K562 (cell line): ENCODE results near the gene MFAP2. TPM values are rescaled to one million over a fixed set of nuclear protein-coding genes. Genes with fewer than 3 reads are reported as not detected.

Experiments
- ATAC-seq: fragments of 200-7000 bp; cut with Tn5 transposase; 3 replicates; pipeline ENCODE4 v1.9.1; 2020; ENCODE audit warnings: moderate library complexity
- BruUV-seq: library from RNA; stranded (reverse); fragments of 400-500 nt; replicated peaks from 2 replicates; lab custom pipeline; 2021; lab: Mats Ljungman, UMichigan
- CTCF ChIA-PET: fragments of 300-600 bp; formaldehyde crosslinking; extraction: SDS; loops from one replicate; lab custom pipeline; 2021; ENCODE audit warnings: low intra/inter-chr PET ratio; lab: Yijun Ruan, JAX
- POLR2A ChIA-PET: fragments of 300-600, 350-650 bp; sonication (Branson Sonifier 250); formaldehyde crosslinking; extraction: SDS; loops from one replicate; lab custom pipeline; 2021; ENCODE audit warnings: antibody characterized with exemption, inconsistent platforms; lab: Yijun Ruan, JAX
- DNase-seq, 4 experiments: peaks; one replicate each; pipeline versions ENCODE4 v3.0.0 to v3.0.0-alpha.2; 2011 to 2018; ENCODE audit warnings: low spot score in 3 of 4, mixed read lengths in 3 of 4; ENCODE audit errors: extremely low read depth in 1 of 4
- FAIRE-seq: peaks from 2 replicates; lab custom pipeline; 2011; peaks lifted over from hg19 to GRCh38; lab: Jason Lieb, UNC
- H2AFZ ChIP-seq: 2 replicates; pipeline ENCODE4 v1.6.0; 2011; ENCODE audit warnings: low read depth, low read length, control low read depth, inconsistent platforms
- H3K27ac ChIP-seq: fragments of 200-600 bp; 3 replicates; pipeline ENCODE4 v1.8.0; 2011; ENCODE audit warnings: low read depth, mild to moderate bottlenecking, control low read depth, inconsistent platforms, low read length, moderate library complexity, mixed read lengths; ENCODE audit errors: extremely low read depth
- H3K27me3 ChIP-seq, 2 experiments: fragments of 300-600 bp in 1 of 2; 2 replicates in 1 of 2; 3 replicates in 1 of 2; pipeline versions ENCODE4 v1.6.0 to v1.8.0; 2011; ENCODE audit warnings: inconsistent platforms in 2 of 2, low read length in 2 of 2, mild to moderate bottlenecking in 1 of 2, mixed read lengths in 1 of 2, moderate library complexity in 1 of 2; ENCODE audit not compliant: control insufficient read depth in 2 of 2, insufficient read depth in 2 of 2
- H3K36me3 ChIP-seq: fragments of 300-600 bp; 3 replicates; pipeline ENCODE4 v1.8.0; 2011; ENCODE audit warnings: mild to moderate bottlenecking, low read length, inconsistent platforms; ENCODE audit not compliant: control insufficient read depth, insufficient read depth
- H3K4me1 ChIP-seq, 2 experiments: fragments of 200-600 bp in 1 of 2; replicated peaks in 1 of 2; 2 replicates in 1 of 2; 3 replicates in 1 of 2; pipeline versions ENCODE4 v1.5.1 to v1.8.0; 2011; ENCODE audit warnings: inconsistent platforms in 2 of 2, low read length in 2 of 2, mild to moderate bottlenecking in 1 of 2, mixed read lengths in 1 of 2, moderate library complexity in 1 of 2; ENCODE audit not compliant: control insufficient read depth in 2 of 2, insufficient read depth in 2 of 2
- H3K4me2 ChIP-seq: 2 replicates; pipeline ENCODE4 v1.6.1; 2011; ENCODE audit warnings: low read length, control low read depth, inconsistent platforms, mixed read lengths; ENCODE audit not compliant: insufficient read depth
- H3K4me3 ChIP-seq: fragments of 200-600 bp; sonication (generic), shearing (Covaris generic); 2 replicates; pipeline ENCODE4 v1.5.1; 2016; ENCODE audit warnings: control low read depth, inconsistent platforms
- H3K79me2 ChIP-seq: fragments of 200-600 bp; 3 replicates; pipeline ENCODE4 v1.8.0; 2011; ENCODE audit warnings: low read length, inconsistent platforms; ENCODE audit not compliant: control insufficient read depth, insufficient read depth
- H3K9ac ChIP-seq, 2 experiments: 2 replicates each; pipeline versions ENCODE4 v1.6.0 to v1.6.1; 2011; ENCODE audit warnings: low read depth in 2 of 2, low read length in 2 of 2, control low read depth in 1 of 2, inconsistent platforms in 1 of 2, mild to moderate bottlenecking in 1 of 2, mixed read lengths in 1 of 2; ENCODE audit not compliant: insufficient read depth in 1 of 2
- H3K9me1 ChIP-seq: one replicate; pipeline ENCODE4 v1.6.0; 2011; ENCODE audit warnings: inconsistent platforms, mild to moderate bottlenecking, low read length, moderate library complexity; ENCODE audit not compliant: control insufficient read depth, insufficient read depth
- H3K9me3 ChIP-seq: replicated peaks from 2 replicates; pipeline ENCODE4 v1.5.1; 2011; ENCODE audit warnings: low read depth, low read length, inconsistent platforms; ENCODE audit not compliant: control insufficient read depth, insufficient read depth
- H4K20me1 ChIP-seq: replicated peaks from 2 replicates; pipeline ENCODE4 v1.6.1; 2011; ENCODE audit warnings: low read length, inconsistent platforms, mixed read lengths; ENCODE audit not compliant: control insufficient read depth, insufficient read depth
- ADNP ChIP-seq: fragments of 200-800 bp; sonication (Bioruptor generic); IDR thresholded peaks from 2 replicates; pipeline ENCODE4 v1.6.1; 2016; ENCODE audit warnings: missing genetic modification characterization, missing compliant biosample characterization
- MIER1 ChIP-seq: fragments of 450-650 bp; IDR thresholded peaks from 2 replicates; pipeline ENCODE4 v1.6.1; 2016; ENCODE audit warnings: antibody characterized with exemption, mild to moderate bottlenecking, low read depth
- NFIC ChIP-seq: fragments of 450-650 bp; IDR thresholded peaks from 2 replicates; pipeline ENCODE4 v1.6.1; 2017; ENCODE audit warnings: mild to moderate bottlenecking, inconsistent platforms
- PTRF ChIP-seq: fragments of 450-650 bp; IDR thresholded peaks from 2 replicates; pipeline ENCODE4 v1.6.1; 2016; ENCODE audit warnings: mild to moderate bottlenecking, missing genetic modification characterization, missing compliant biosample characterization
- PTTG1 ChIP-seq: fragments of 450-650 bp; IDR thresholded peaks from 2 replicates; pipeline ENCODE4 v1.6.1; 2016; ENCODE audit warnings: low read depth, mild to moderate bottlenecking, missing genetic modification characterization, missing compliant biosample characterization
- RB1 ChIP-seq: fragments of 450-650 bp; IDR thresholded peaks from 2 replicates; pipeline ENCODE4 v1.6.1; 2017; ENCODE audit warnings: low read depth, mild to moderate bottlenecking
- TGIF2 ChIP-seq: sonication (generic); formaldehyde crosslinking; IDR thresholded peaks from 2 replicates; pipeline ENCODE4 v1.8.1; 2022; ENCODE audit warnings: mild to moderate bottlenecking, missing genetic modification reagents, moderate library complexity
- ZNF717 ChIP-seq: fragments of 250-450 bp; sonication (Bioruptor Pico); IDR thresholded peaks from 2 replicates; pipeline ENCODE4 v1.5.0; 2021
- whole genome bisulfite sequencing: fragments of 100-300 bp; shearing (Covaris generic); methylation state at CpG from one replicate; pipeline ENCODE4 v1.1.6; 2016; ENCODE audit warnings: low coverage, mixed read lengths; ENCODE audit not compliant: insufficient coverage; ENCODE audit errors: missing lambda C conversion rate; 5-methylcytosine and 5-hydroxymethylcytosine counted together
- in situ Hi-C: fragments of 300-500 bp; cut with MboI; formaldehyde crosslinking; loops from 4 replicates; pipeline ENCODE4 v1.15.0; 2018; ENCODE audit warnings: inconsistent platforms, mixed read lengths
- intact Hi-C: fragments of 100-400 bp; cut with micrococcal nuclease; formaldehyde crosslinking; loops from 2 replicates; pipeline ENCODE4 v1.14.2; 2022
- polyA plus RNA-seq, 8 experiments: library from polyadenylated mRNA; depleted of rRNA in 4 of 8; stranded (reverse) in 5 of 8; unstranded in 3 of 8; fragments of >200 nt; fragmentation: Nextera tagmentation in 2 of 8; fragmentation: Illumina TruSeq in 1 of 8; extraction: Ambion mirVana in 2 of 8; extraction: Trizol in 1 of 8; gene quantifications; 2 replicates each; pipeline versions ENCODE4 v1.2.1 to v1.2.3, GENCODE V29; 2011 to 2014; ENCODE audit warnings: inconsistent platforms in 1 of 8, missing spikeins in 1 of 8
- total RNA-seq, 7 experiments: library from RNA; depleted of rRNA in 6 of 7; stranded (reverse); fragments of >200 nt in 6 of 7; fragmentation: Illumina TruSeq in 2 of 7; extraction: Trizol in 2 of 7; gene quantifications; 2 replicates each; pipeline versions ENCODE4 v1.2.1 to v1.2.3, GENCODE V29; 2011 to 2021; ENCODE audit warnings: low replicate concordance in 1 of 7
- TF ChIP-seq, protein P1 (sequence below): sonication (generic); formaldehyde crosslinking; IDR thresholded peaks from 2 replicates; pipeline ENCODE4 v1.8.0; 2023; ENCODE audit warnings: mild to moderate bottlenecking, missing genetic modification reagents

MFAP2 gene
- total and polyA plus RNA-seq, 9 of the 15 experiments (the other 6 are each of a cell fraction or from before 2014, with no cell fraction given), result not detected

DNA sequence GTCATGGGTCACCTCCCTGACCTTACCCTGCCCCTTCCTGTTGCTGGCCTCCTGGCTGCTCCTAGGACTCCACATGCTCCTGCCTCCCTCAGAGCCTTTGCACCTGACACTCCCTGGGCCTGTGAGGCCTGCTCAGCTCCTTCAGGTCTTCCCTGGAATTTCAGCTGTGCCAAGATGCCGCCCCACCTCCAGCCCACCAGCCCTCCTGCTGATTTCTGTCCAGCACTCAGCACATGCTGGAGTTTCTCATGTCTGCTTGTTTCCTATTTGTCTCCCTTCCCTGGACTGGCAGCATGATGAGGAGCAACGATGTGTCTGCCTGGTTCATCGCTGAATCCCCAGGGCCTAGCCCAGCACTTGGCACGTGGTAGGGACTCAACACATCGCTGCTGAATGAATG lies 3.0 kb downstream of the MFAP2 start (continued):
- TF ChIP-seq PTTG1 (no peak), PTRF (no peak)

DNA sequence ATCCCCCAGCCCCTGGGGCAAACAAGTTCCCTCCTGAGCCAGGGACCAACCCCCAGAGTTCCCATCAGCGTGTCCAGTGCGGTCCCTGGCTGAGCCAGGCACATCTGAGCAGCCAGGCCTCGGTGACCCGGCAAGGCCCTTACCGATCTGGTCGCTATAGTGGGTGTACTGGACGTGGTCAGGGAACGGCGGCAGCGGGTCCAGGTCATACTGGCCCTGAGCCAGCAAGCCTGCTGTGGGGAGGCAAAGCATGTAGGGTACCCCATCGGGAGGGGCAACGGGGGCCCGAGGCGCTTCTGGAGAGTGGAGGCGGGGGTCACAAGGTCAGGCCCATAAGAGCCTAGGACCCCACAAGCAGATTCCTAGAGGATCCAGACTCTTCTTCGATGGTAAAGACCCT lies 3.5 kb downstream of the MFAP2 start:
- in situ Hi-C loops, result no loop called here
- H3K9ac ChIP-seq, result peak overlapping the region in 1 of 2 experiments; percentile 24; a peak in 2 of 4 replicates
- intact Hi-C loops, result no loop called here
- peak; percentile 72 for TF ChIP-seq NFIC
- no peak for TF ChIP-seq RB1
- 61% methylated on average over 13 of the region's 16 CpGs for WGBS
- H3K36me3 ChIP-seq, result no peaks in the 10 kb centered on the region
- no peak overlapping the region for H3K27ac ChIP-seq
- no peak overlapping the region for H2AFZ ChIP-seq
- peaks cover 21% of the 10 kb centered on the region; the same call in 1 of the 2 replicates for H4K20me1 ChIP-seq
- POLR2A ChIA-PET, result no interaction called here
- no peak for ATAC-seq
- no peak overlapping the region for H3K4me3 ChIP-seq
- no peak for FAIRE-seq
- CTCF ChIA-PET, result no interaction called here
- H3K27me3 ChIP-seq, result peaks cover 21 to 32% of the 10 kb centered on the region in 2 experiments; a peak in 4 of 5 replicates
- H3K9me1 ChIP-seq, result no peaks in the 10 kb centered on the region
- H3K4me2 ChIP-seq, result no peak overlapping the region
- DNase-seq, result no peak
- no peaks in the 10 kb centered on the region for H3K9me3 ChIP-seq
- peaks cover 0 to 49% of the 10 kb centered on the region in 2 experiments; a peak in 2 of 5 replicates for H3K4me1 ChIP-seq
- no TSS peak for BruUV-seq
- H3K79me2 ChIP-seq, result no peaks in the 10 kb centered on the region

DNA sequence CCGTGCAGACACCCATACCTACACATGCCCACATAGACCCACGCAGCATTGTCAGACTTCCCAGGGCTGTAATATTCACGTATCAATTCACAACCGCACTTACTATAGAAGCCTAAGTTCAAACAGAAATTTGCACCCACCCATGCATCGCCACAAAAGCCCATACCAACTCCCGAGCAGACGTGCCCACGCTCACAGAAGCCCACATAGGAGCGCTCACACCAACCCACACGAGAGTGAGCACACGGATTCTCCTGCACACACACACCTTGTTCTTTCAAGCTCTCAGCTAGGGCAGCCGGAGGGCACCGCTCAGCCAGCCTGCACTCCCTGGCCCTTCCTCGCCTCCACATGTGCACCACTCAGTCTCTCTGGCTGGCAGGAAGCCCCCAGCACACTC lies 4.6 kb downstream of the MFAP2 start:
- CTCF ChIA-PET, result interaction anchor here (0.6 kb wide), 1 partner anchor 1857 kb away, joined by 3 read pairs; no protein-coding TSS in a partner anchor
- no peaks in the 10 kb centered on the region for H3K79me2 ChIP-seq
- 44% methylated on average over 14 of the region's 14 CpGs for WGBS
- no peak overlapping the region; a peak in 1 of 4 replicates for H3K9ac ChIP-seq
- no peaks in the 10 kb centered on the region for H3K9me3 ChIP-seq
- intact Hi-C loops (no loop called here), in situ Hi-C loops (no loop called here)
- H3K9me1 ChIP-seq, result no peaks in the 10 kb centered on the region
- H3K4me3 ChIP-seq, result no peak overlapping the region
- DNase-seq (no peak), ATAC-seq (no peak), FAIRE-seq (no peak)
- H3K4me1 ChIP-seq, result peaks cover 0 to 55% of the 10 kb centered on the region in 2 experiments; a peak in 2 of 5 replicates
- H3K36me3 ChIP-seq, result no peaks in the 10 kb centered on the region
- POLR2A ChIA-PET, result interaction anchor here (0.6 to 2.1 kb wide), 4 partner anchors 10 to 77 kb away, joined by 3 to 8 read pairs (median 4); no protein-coding TSS in a partner anchor
- BruUV-seq, result no TSS peak
- H3K27me3 ChIP-seq, result peaks cover 16 to 35% of the 10 kb centered on the region in 2 experiments
- H4K20me1 ChIP-seq, result peaks cover 21% of the 10 kb centered on the region
- H3K4me2 ChIP-seq, result no peak overlapping the region
- H3K27ac ChIP-seq, result no peak overlapping the region
- no peak overlapping the region for H2AFZ ChIP-seq
- TF ChIP-seq, protein P1, sequence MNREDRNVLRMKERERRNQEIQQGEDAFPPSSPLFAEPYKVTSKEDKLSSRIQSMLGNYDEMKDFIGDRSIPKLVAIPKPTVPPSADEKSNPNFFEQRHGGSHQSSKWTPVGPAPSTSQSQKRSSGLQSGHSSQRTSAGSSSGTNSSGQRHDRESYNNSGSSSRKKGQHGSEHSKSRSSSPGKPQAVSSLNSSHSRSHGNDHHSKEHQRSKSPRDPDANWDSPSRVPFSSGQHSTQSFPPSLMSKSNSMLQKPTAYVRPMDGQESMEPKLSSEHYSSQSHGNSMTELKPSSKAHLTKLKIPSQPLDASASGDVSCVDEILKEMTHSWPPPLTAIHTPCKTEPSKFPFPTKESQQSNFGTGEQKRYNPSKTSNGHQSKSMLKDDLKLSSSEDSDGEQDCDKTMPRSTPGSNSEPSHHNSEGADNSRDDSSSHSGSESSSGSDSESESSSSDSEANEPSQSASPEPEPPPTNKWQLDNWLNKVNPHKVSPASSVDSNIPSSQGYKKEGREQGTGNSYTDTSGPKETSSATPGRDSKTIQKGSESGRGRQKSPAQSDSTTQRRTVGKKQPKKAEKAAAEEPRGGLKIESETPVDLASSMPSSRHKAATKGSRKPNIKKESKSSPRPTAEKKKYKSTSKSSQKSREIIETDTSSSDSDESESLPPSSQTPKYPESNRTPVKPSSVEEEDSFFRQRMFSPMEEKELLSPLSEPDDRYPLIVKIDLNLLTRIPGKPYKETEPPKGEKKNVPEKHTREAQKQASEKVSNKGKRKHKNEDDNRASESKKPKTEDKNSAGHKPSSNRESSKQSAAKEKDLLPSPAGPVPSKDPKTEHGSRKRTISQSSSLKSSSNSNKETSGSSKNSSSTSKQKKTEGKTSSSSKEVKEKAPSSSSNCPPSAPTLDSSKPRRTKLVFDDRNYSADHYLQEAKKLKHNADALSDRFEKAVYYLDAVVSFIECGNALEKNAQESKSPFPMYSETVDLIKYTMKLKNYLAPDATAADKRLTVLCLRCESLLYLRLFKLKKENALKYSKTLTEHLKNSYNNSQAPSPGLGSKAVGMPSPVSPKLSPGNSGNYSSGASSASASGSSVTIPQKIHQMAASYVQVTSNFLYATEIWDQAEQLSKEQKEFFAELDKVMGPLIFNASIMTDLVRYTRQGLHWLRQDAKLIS (CRISPR knock-in tag), result no peak
- no peak for TF ChIP-seq ADNP (tag)
- no peak for TF ChIP-seq ZNF717 (CRISPR knock-in tag)
- TF ChIP-seq MIER1, result no peak
- TF ChIP-seq TGIF2 (CRISPR knock-in tag), result no peak
